ENCODE data around the gene CTDNEP1.

CTDNEP1 gene

GRCh38 chr17:7266784-7267183, 15.2 kb upstream of the CTDNEP1 start:
- no peak for DNase-seq (ENCODE audit: insufficient read length, low spot score)
- TF ChIP-seq, protein P1, sequence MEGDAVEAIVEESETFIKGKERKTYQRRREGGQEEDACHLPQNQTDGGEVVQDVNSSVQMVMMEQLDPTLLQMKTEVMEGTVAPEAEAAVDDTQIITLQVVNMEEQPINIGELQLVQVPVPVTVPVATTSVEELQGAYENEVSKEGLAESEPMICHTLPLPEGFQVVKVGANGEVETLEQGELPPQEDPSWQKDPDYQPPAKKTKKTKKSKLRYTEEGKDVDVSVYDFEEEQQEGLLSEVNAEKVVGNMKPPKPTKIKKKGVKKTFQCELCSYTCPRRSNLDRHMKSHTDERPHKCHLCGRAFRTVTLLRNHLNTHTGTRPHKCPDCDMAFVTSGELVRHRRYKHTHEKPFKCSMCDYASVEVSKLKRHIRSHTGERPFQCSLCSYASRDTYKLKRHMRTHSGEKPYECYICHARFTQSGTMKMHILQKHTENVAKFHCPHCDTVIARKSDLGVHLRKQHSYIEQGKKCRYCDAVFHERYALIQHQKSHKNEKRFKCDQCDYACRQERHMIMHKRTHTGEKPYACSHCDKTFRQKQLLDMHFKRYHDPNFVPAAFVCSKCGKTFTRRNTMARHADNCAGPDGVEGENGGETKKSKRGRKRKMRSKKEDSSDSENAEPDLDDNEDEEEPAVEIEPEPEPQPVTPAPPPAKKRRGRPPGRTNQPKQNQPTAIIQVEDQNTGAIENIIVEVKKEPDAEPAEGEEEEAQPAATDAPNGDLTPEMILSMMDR (IDR thresholded peaks at IDR 0.05; ENCODE audit: insufficient read depth, missing control alignments): no peak
- no peak for FAIRE-seq

DNA sequence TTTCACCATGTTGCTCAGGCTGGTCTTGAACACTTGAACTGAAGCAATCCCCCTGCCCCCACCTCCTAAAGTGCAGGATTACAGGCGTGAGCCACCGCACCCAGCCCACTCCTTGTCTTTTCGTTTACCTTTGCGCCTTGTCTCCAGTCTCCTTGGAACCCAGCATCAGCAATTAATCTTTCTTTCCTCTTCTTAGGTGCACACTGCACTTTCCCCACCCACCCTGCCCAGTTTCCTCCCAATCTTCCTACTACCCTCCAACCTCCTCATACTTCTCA, 12.2 kb upstream of the CTDNEP1 start:
- TF ChIP-seq, protein P1 (IDR thresholded peaks at IDR 0.05; ENCODE audit: insufficient read depth, missing control alignments): no peak
- FAIRE-seq (no peak), DNase-seq (ENCODE audit: insufficient read length, low spot score) (no peak)

DNA sequence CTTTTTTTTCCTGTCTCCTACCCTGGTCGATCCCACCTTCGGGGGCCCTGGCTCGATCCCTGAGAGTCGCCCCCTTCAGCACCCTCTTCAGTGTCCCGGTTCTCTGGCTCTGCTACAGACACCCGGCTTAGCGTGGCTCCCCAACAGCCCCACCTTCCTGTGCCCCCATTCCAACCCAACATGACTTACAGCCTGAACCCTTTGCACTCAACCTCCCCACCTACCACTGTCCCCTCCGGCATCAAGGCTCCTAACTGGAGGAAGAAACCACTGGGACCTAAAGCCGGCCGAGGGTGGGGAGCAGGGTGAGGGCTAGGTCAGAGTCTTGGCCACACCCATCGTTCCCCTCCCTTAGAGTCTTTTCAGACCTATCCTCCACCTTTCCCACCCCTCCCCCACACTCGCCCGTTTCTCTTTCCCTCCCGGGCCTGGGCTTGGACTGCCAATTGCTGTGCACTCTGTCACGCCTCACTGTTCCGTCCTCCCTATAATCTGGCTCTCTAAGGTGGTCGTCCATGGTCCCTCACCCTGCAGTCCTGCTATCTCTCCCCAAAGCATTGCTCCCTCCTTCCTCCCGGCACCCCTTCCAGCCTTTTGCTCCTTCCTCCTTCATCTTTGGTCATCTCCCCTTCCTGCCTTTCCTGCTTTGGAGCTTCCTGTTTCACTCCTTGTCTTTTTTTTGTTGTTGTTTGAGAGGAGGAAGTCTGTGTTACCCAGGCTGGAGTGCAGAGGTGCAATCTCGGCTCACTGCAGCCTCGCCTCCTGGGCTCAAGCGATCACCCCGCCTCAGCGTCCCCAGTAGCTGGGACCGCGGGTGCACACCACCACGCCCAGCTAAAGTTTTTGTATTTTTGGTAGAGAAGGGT, 11.6 kb upstream of the CTDNEP1 start:
- FAIRE-seq (no peak), DNase-seq (ENCODE audit: insufficient read length, low spot score) (no peak)
- TF ChIP-seq, protein P1 (IDR thresholded peaks at IDR 0.05; ENCODE audit: insufficient read depth, missing control alignments): no peak

DNA sequence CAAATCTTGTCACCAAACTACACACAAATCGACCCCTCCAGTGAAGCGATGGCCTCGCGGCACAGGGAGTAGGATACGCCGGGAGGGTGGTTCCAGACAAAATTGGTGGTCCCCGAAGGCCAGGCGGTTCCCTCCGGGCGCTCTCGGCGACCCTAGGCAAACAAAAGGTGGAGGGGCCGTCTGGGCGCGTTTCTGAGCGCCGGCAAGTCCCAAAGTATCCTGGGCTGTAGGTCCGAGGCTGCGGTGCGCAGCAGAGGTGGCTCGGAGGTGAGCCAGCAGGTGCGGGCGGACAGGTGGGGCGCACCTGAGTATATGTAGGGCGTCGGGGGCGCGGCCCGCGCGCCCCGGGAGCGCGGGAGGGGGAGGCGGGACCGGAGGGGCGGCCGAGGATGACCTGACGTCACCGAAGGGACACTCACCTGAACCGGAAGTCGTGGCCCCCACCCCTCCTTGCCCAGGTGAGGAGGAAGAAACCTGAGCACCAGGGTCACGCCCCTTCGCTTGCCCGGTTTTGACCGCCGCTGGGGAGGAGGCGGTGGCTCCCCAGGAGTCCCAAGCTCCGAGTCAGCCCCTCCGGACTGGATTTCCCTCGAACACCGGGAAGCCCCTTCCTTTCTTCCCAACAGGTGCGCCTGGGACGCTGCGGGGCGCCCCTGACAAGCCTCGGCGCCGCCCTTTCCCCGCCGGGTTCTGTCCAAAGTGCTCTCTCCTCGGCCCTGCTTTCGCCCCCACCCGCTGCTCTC, 10.8 kb upstream of the CTDNEP1 start, which contains the start of gene CLDN7:
CLDN7 (minus strand) TSS at position 287 of the 743 bp plus-strand sequence. CDS start 435 bp downstream, outside the sequence.
- FAIRE-seq: no peak
- no peak for DNase-seq (ENCODE audit: insufficient read length, low spot score)
- TF ChIP-seq, protein P1 (IDR thresholded peaks at IDR 0.05; ENCODE audit: insufficient read depth, missing control alignments): no peak

DNA sequence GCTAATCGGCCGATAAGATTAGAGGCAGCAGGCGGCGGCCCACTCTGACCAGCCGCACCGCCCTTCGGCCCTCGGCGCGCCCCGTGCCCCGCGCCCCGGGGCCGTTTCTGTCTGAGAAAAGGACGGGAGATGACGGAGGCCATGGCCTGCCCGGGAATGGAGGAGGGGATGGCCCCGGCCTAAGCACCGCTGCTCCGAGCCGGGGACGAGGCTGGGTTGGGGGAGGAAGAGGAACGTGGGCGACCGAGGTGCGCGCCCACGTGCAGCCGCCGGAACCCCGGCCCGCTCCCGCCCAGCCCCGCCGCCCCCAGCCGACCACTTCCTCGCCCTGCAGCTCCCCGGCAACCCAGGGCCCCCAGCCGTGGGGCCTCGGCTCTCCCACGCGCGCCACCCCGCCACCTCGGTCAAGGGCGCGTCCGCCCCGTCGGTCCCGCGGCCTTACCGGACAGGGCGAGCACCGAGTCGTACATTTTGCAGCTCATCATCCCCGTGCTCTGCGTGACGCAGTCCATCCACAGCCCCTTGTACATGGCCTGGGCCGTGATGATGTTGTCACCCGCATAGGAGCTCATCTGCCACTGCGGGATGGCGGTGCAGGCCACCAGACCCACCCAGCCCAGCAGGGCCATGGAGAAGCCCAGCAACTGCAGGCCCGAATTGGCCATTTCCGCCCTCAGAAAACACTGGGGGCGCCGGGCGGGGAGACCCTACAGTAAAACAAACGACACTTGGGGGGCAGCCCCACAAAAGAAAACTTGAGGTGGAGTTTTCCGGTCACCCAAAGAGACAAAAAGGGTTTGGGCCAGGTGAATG, 10.1 kb upstream of the CTDNEP1 start:
- TF ChIP-seq, protein P1 (IDR thresholded peaks at IDR 0.05; ENCODE audit: insufficient read depth, missing control alignments): no peak
- FAIRE-seq (no peak), DNase-seq (ENCODE audit: insufficient read length, low spot score) (no peak)

GRCh38 chr17:7260651-7261378, 9.3 kb upstream of the CTDNEP1 start:
- DNase-seq (ENCODE audit: insufficient read length, low spot score): no peak
- no peak for FAIRE-seq

More at GRCh38 chr17:7260651-7261378, 9.3 kb upstream of the CTDNEP1 start:
- TF ChIP-seq, protein P1 (IDR thresholded peaks at IDR 0.05; ENCODE audit: insufficient read depth, missing control alignments): no peak
